ENCODE results near the gene MADD.

DNA sequence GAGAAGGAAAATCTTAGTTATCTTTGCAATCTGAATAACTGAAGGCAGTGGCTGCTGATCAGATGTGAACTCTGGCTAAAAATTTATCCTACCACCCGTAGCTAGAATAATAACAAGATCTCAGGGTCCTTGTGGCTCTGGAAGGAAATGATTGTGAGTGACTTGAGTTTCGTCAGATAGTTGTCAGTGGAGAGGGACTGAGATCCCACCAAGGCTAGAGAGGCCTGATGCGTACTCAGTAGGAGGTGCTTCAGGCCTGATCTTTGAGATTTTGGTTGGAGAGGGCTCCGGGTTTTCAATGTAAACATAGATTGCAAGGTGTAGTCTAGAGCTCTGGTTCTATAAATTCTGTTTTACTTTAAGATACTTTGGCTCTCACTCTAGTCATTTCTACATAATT lies 1.4 kb downstream of the MADD start:
- TF ChIP-seq, protein P1, sequence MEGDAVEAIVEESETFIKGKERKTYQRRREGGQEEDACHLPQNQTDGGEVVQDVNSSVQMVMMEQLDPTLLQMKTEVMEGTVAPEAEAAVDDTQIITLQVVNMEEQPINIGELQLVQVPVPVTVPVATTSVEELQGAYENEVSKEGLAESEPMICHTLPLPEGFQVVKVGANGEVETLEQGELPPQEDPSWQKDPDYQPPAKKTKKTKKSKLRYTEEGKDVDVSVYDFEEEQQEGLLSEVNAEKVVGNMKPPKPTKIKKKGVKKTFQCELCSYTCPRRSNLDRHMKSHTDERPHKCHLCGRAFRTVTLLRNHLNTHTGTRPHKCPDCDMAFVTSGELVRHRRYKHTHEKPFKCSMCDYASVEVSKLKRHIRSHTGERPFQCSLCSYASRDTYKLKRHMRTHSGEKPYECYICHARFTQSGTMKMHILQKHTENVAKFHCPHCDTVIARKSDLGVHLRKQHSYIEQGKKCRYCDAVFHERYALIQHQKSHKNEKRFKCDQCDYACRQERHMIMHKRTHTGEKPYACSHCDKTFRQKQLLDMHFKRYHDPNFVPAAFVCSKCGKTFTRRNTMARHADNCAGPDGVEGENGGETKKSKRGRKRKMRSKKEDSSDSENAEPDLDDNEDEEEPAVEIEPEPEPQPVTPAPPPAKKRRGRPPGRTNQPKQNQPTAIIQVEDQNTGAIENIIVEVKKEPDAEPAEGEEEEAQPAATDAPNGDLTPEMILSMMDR (conservative IDR thresholded peaks at IDR 0.05; ENCODE audit: low read depth, low read length), result no peak
- TF ChIP-seq EZH2 (IDR thresholded peaks at IDR 0.05; ENCODE audit: low read length, unreplicated experiment) (no peak), EZH2phosphoT487 (IDR thresholded peaks at IDR 0.05; ENCODE audit: borderline replicate concordance, low read length) (no peak)
